Measurements from ENCODE around the gene KCNH6. TPM values are rescaled to one million over a fixed set of nuclear protein-coding genes. Genes with fewer than 3 reads are reported as not detected.

KCNH6 gene
- total and polyA plus RNA-seq, 4 donors = 0.09 TPM; not detected in 3

DNA sequence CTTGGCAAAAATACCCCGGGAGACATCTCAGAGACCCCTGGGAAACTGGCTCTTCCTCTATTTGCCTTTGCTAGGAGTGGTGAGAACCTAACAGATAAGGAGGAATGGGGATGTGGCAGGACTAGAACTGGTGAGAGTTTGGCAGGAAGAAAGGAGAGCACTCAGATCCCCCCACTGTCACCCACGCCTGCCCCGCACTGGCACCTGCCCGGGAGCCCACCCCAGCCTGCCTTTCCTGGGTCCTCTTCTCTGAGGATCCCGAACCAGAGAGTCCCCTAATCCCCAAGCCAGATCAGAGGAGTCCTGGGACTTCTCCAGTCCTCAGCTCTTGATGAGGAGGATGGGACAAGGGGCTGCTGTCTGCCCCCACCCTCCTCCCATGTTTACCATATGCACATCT is 3.7 kb downstream of the KCNH6 start:
- no peak overlapping the region for H3K4me3 ChIP-seq (ENCODE audit: low read depth in 1 of 3, low read length in 3 of 3)
- no peak overlapping the region for H3K9ac ChIP-seq (ENCODE audit: low read depth in 1 of 2, low read length in 2 of 2)
- WGBS = 69% methylated on average over 5 of the region's 5 CpGs
- H3K27ac ChIP-seq (ENCODE audit: low read depth in 1 of 2, low read length in 2 of 2) = no peak overlapping the region
- H3K9me3 ChIP-seq (ENCODE audit: control insufficient read depth in 4 of 4, low read length in 3 of 4) = no peaks in the 10 kb centered on the region
- H3K27me3 ChIP-seq (ENCODE audit: control insufficient read depth in 4 of 4, insufficient read depth in 4 of 4, low read length in 3 of 4) = peaks cover 2 to 10% (median 6%) of the 10 kb centered on the region in 4 donors
- H3K36me3 ChIP-seq (ENCODE audit: control insufficient read depth in 4 of 4, insufficient read depth in 3 of 4, low read depth in 1 of 4, low read length in 3 of 4) = no peaks in the 10 kb centered on the region
- TF ChIP-seq HNF4G (IDR thresholded peaks at IDR 0.05) (no peak), MAX (IDR thresholded peaks at IDR 0.05) (no peak), YY1 (IDR thresholded peaks at IDR 0.05) (no peak), FOXA2 (IDR thresholded peaks at IDR 0.05) (no peak), RAD21 (IDR thresholded peaks at IDR 0.05) (no peak), ATF3 (IDR thresholded peaks at IDR 0.05) (no peak), GABPA (IDR thresholded peaks at IDR 0.05 in 1 of 2, conservative IDR thresholded peaks at IDR 0.05 in 1 of 2) (no peak), HNF4A (conservative IDR thresholded peaks at IDR 0.05) (no peak), RXRA (IDR thresholded peaks at IDR 0.05) (no peak), EGR1 (IDR thresholded peaks at IDR 0.05; ENCODE audit: low read depth in 2 of 2) (no peak), NR2F2 (IDR thresholded peaks at IDR 0.05) (no peak), FOXA1 (IDR thresholded peaks at IDR 0.05) (no peak), JUND (IDR thresholded peaks at IDR 0.05) (no peak), SP1 (IDR thresholded peaks at IDR 0.05) (no peak)
- TF ChIP-seq, protein P1, sequence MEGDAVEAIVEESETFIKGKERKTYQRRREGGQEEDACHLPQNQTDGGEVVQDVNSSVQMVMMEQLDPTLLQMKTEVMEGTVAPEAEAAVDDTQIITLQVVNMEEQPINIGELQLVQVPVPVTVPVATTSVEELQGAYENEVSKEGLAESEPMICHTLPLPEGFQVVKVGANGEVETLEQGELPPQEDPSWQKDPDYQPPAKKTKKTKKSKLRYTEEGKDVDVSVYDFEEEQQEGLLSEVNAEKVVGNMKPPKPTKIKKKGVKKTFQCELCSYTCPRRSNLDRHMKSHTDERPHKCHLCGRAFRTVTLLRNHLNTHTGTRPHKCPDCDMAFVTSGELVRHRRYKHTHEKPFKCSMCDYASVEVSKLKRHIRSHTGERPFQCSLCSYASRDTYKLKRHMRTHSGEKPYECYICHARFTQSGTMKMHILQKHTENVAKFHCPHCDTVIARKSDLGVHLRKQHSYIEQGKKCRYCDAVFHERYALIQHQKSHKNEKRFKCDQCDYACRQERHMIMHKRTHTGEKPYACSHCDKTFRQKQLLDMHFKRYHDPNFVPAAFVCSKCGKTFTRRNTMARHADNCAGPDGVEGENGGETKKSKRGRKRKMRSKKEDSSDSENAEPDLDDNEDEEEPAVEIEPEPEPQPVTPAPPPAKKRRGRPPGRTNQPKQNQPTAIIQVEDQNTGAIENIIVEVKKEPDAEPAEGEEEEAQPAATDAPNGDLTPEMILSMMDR (IDR thresholded peaks at IDR 0.05; ENCODE audit: low read depth, low read length, missing input control) = no peak
- TF ChIP-seq, protein P2, sequence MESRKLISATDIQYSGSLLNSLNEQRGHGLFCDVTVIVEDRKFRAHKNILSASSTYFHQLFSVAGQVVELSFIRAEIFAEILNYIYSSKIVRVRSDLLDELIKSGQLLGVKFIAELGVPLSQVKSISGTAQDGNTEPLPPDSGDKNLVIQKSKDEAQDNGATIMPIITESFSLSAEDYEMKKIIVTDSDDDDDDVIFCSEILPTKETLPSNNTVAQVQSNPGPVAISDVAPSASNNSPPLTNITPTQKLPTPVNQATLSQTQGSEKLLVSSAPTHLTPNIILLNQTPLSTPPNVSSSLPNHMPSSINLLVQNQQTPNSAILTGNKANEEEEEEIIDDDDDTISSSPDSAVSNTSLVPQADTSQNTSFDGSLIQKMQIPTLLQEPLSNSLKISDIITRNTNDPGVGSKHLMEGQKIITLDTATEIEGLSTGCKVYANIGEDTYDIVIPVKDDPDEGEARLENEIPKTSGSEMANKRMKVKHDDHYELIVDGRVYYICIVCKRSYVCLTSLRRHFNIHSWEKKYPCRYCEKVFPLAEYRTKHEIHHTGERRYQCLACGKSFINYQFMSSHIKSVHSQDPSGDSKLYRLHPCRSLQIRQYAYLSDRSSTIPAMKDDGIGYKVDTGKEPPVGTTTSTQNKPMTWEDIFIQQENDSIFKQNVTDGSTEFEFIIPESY (IDR thresholded peaks at IDR 0.05) = no peak
- DNase-seq (ENCODE audit: low spot score) = no peak
- H3K4me1 ChIP-seq (ENCODE audit: control insufficient read depth in 4 of 4, insufficient read depth in 4 of 4, low read length in 3 of 4) = peaks cover 0 to 5% (median 0%) of the 10 kb centered on the region in 4 donors

- Histone ChIP-seq H3K9me3 (ENCODE audit: control insufficient read depth in 4 of 4, low read length in 3 of 4) (no peaks in the 10 kb centered on the region), H3K27me3 (ENCODE audit: control insufficient read depth in 4 of 4, insufficient read depth in 4 of 4, low read length in 3 of 4) (peaks cover 2 to 10% (median 6%) of the 10 kb centered on the region in 4 donors), H3K36me3 (ENCODE audit: control insufficient read depth in 4 of 4, insufficient read depth in 3 of 4, low read depth in 1 of 4, low read length in 3 of 4) (no peaks in the 10 kb centered on the region), H3K9ac (ENCODE audit: low read depth in 1 of 2, low read length in 2 of 2) (no peak overlapping the region), H3K27ac (ENCODE audit: low read depth in 1 of 2, low read length in 2 of 2) (no peak overlapping the region), H3K4me3 (ENCODE audit: low read depth in 1 of 3, low read length in 3 of 3) (no peak overlapping the region), H3K4me1 (ENCODE audit: control insufficient read depth in 4 of 4, insufficient read depth in 4 of 4, low read length in 3 of 4) (peaks cover 0 to 2% (median 0%) of the 10 kb centered on the region in 4 donors)
- TF ChIP-seq FOXA1 (IDR thresholded peaks at IDR 0.05) (no peak), GABPA (IDR thresholded peaks at IDR 0.05 in 1 of 2, conservative IDR thresholded peaks at IDR 0.05 in 1 of 2) (no peak), JUND (IDR thresholded peaks at IDR 0.05) (no peak), NR2F2 (IDR thresholded peaks at IDR 0.05) (no peak), REST (IDR thresholded peaks at IDR 0.05) (no peak), HNF4A (conservative IDR thresholded peaks at IDR 0.05) (no peak), MAX (IDR thresholded peaks at IDR 0.05) (no peak)
- TF ChIP-seq, protein P1 (IDR thresholded peaks at IDR 0.05; ENCODE audit: low read depth, low read length, missing input control) = no peak
- 92% methylated on average over 9 of the region's 9 CpGs for WGBS
- no peak for DNase-seq (ENCODE audit: low spot score)
These were observed 5.0 kb downstream of the KCNH6 start for GRCh38 chr17:63528183-63528582.
